Endothelial cell (in vitro differentiated cells): ENCODE measurements around the gene RNF128. TPM values are rescaled to one million over a fixed set of nuclear protein-coding genes. Genes with fewer than 3 reads are reported as not detected.

ENCODE experiments used
- DNase-seq: peaks from one replicate; pipeline ENCODE4 v3.0.0; 2021; ENCODE audit warnings: low spot score
- H3K27ac Mint-ChIP-seq: one replicate; pipeline ENCODE4 v1.8.0; 2021; ENCODE audit warnings: mixed read lengths, inconsistent platforms; ENCODE audit not compliant: unreplicated experiment
- H3K27me3 Mint-ChIP-seq: one replicate; pipeline ENCODE4 v1.8.0; 2021; ENCODE audit warnings: mild to moderate bottlenecking, moderate library complexity, mixed read lengths, inconsistent platforms; ENCODE audit not compliant: unreplicated experiment
- H3K36me3 Mint-ChIP-seq: one replicate; pipeline ENCODE4 v1.8.0; 2021; ENCODE audit warnings: mild to moderate bottlenecking, low read depth, mixed read lengths, inconsistent platforms; ENCODE audit not compliant: unreplicated experiment
- H3K4me1 Mint-ChIP-seq: one replicate; pipeline ENCODE4 v1.8.0; 2021; ENCODE audit warnings: mild to moderate bottlenecking, mixed read lengths, inconsistent platforms; ENCODE audit not compliant: unreplicated experiment
- H3K4me3 Mint-ChIP-seq: one replicate; pipeline ENCODE4 v1.8.0; 2021; ENCODE audit warnings: mild to moderate bottlenecking, mixed read lengths, inconsistent platforms; ENCODE audit not compliant: unreplicated experiment
- H3K9me3 Mint-ChIP-seq: one replicate; pipeline ENCODE4 v1.8.0; 2021; ENCODE audit warnings: mixed read lengths, inconsistent platforms; ENCODE audit not compliant: unreplicated experiment
- total RNA-seq: library from RNA; stranded (reverse); fragmentation: NEBNext Ultra II Directional; extraction: Animal tissue kit (Norgen Biotek cat#: 25700); gene quantifications from one replicate; pipeline ENCODE4 v1.2.1, GENCODE V29; 2021; ENCODE audit not compliant: unreplicated experiment
- TF ChIP-seq, protein P1 (sequence below): fragments of 200-600 bp; sonication (generic); IDR thresholded peaks from one replicate; pipeline ENCODE4 v1.5.0; 2021; ENCODE audit warnings: antibody characterized with exemption; ENCODE audit not compliant: unreplicated experiment

The RNF128 gene
- total RNA-seq, 1 donor from 2014 or later: 2.5 TPM

DNA sequence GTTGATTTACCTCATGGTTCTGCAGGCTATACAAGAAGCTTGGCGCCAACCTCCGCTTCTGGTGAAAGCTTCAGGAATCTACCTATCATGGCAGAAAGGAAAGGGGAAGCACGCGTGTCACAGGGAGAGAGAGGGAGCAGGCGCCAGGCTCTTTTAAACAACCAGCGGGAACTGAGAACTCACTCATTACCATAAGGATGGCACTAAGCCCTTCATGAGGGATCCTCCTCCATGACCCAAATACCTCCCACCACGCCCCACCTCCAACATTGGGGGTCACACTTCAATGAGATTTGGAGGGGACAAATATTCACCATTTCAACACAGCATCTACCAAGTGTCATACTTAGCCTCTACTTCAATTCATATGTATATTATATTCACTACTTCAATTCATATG lies 57.2 kb downstream of the RNF128 start:
- DNase-seq: no peak
- H3K27me3 Mint-ChIP-seq: no peaks in the 10 kb centered on the region
- TF ChIP-seq, protein P1, sequence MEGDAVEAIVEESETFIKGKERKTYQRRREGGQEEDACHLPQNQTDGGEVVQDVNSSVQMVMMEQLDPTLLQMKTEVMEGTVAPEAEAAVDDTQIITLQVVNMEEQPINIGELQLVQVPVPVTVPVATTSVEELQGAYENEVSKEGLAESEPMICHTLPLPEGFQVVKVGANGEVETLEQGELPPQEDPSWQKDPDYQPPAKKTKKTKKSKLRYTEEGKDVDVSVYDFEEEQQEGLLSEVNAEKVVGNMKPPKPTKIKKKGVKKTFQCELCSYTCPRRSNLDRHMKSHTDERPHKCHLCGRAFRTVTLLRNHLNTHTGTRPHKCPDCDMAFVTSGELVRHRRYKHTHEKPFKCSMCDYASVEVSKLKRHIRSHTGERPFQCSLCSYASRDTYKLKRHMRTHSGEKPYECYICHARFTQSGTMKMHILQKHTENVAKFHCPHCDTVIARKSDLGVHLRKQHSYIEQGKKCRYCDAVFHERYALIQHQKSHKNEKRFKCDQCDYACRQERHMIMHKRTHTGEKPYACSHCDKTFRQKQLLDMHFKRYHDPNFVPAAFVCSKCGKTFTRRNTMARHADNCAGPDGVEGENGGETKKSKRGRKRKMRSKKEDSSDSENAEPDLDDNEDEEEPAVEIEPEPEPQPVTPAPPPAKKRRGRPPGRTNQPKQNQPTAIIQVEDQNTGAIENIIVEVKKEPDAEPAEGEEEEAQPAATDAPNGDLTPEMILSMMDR: no peak
- no peaks in the 10 kb centered on the region for H3K36me3 Mint-ChIP-seq
- no peak overlapping the region for H3K27ac Mint-ChIP-seq
- no peaks in the 10 kb centered on the region for H3K9me3 Mint-ChIP-seq
- H3K4me1 Mint-ChIP-seq: no peaks in the 10 kb centered on the region
- H3K4me3 Mint-ChIP-seq: no peak overlapping the region

DNA sequence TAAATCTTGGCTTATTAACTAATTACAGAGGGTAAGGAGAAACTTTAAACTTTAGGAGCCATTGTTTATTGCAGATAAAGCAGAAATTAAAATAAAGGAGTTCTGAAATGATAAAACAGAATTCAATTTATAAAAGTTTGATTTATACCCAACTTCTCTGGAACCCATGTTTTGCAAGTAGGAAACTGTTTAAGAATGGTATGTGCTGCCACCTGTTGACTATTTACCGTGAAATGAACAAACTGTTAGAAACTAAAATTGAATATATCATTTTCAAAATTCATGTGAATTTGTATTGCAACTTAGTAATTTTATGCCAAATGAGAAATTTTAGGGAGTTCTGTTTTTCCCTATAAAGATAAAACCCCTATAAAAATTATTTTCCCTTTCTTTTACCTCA lies 65.0 kb downstream of the RNF128 start:
- H3K9me3 Mint-ChIP-seq: no peaks in the 10 kb centered on the region
- H3K36me3 Mint-ChIP-seq: no peaks in the 10 kb centered on the region
- TF ChIP-seq, protein P1: peak; percentile 9
- H3K4me3 Mint-ChIP-seq: no peak overlapping the region
- no peaks in the 10 kb centered on the region for H3K27me3 Mint-ChIP-seq
- H3K27ac Mint-ChIP-seq: no peak overlapping the region
- no peaks in the 10 kb centered on the region for H3K4me1 Mint-ChIP-seq
- DNase-seq: no peak

DNA sequence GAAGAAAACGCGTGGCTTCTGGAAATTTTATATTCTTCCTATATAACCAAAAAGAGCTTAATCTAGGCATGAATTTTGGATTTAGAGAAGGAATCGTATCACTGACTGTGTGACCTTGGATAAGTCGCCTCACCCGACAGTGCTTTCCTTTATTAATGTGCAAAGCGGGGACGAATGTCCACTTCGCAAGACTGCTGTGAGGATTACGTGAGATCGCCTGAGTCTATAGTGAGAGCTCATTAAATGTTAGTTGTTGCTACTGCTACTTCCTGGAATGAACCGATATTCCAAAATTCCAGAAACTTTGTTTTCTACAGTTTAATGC lies 75.5 kb downstream of the RNF128 start:
- H3K9me3 Mint-ChIP-seq: no peaks in the 10 kb centered on the region
- TF ChIP-seq, protein P1: no peak
- H3K4me3 Mint-ChIP-seq: peak overlapping the region; percentile 99
- no peak overlapping the region for H3K27ac Mint-ChIP-seq
- no peak for DNase-seq
- no peaks in the 10 kb centered on the region for H3K27me3 Mint-ChIP-seq
- peaks cover 7% of the 10 kb centered on the region for H3K4me1 Mint-ChIP-seq
- no peaks in the 10 kb centered on the region for H3K36me3 Mint-ChIP-seq

GRCh38 chrX:106802388-106803275 lies 76.1 kb downstream of the RNF128 start, which contains the start of gene TBC1D8B:
Gene TBC1D8B (plus strand): TSS chrX:106802673. CDS start chrX:106802854, 181 bp downstream.
- Mint-ChIP-seq H3K4me3 (peak within 1 kb of the TSS; percentile 99), H3K9me3 (no peaks in the 10 kb centered on the region), H3K36me3 (no peaks in the 10 kb centered on the region), H3K27me3 (no peaks in the 10 kb centered on the region), H3K27ac (peak within 1 kb of the TSS; percentile 30), H3K4me1 (peaks cover 7% of the 10 kb centered on the region)
- TF ChIP-seq, protein P1: no peak
- peak; percentile 52 for DNase-seq
